H1 (cell line): Measurements from ENCODE around the gene FA2H. TPM values are rescaled to one million over a fixed set of nuclear protein-coding genes. Genes with fewer than 3 reads are reported as not detected.

Source experiments
- CREB1 ChIP-seq: IDR thresholded peaks from 2 replicates; pipeline ENCODE4 v1.6.1; 2012; ENCODE audit warnings: inconsistent platforms
- E2F6 ChIP-seq: IDR thresholded peaks from 2 replicates; pipeline ENCODE4 v1.6.1; 2012; ENCODE audit warnings: inconsistent platforms
- EZH2 ChIP-seq: fragments of 200-600 bp; sonication (generic); IDR thresholded peaks from 2 replicates; pipeline ENCODE4 v1.7.1; 2012; ENCODE audit warnings: low read depth, mild to moderate bottlenecking, moderate library complexity, low read length, inconsistent platforms; ENCODE audit not compliant: severe bottlenecking
- POLR2A ChIP-seq, 2 experiments: IDR thresholded peaks; 1 replicate in 1 of 2; 2 replicates in 1 of 2; pipeline ENCODE4 v1.6.1; 2011; ENCODE audit warnings: low read depth in 2 of 2, low read length in 2 of 2, mild to moderate bottlenecking in 2 of 2; ENCODE audit errors: control extremely low read depth in 1 of 2
- RBBP5 ChIP-seq: IDR thresholded peaks from 2 replicates; pipeline ENCODE4 v1.7.1; 2012; ENCODE audit warnings: low read depth, mild to moderate bottlenecking, inconsistent platforms, low read length, moderate library complexity, borderline replicate concordance
- RFX5 ChIP-seq: IDR thresholded peaks from 2 replicates; pipeline ENCODE4 v1.6.1; 2011; ENCODE audit warnings: low read depth, low read length, improper control_type of control experiment, borderline replicate concordance
- TBP ChIP-seq: IDR thresholded peaks from 2 replicates; pipeline ENCODE4 v1.6.1; 2011; ENCODE audit warnings: low read depth, low read length, improper control_type of control experiment
- TCF12 ChIP-seq: IDR thresholded peaks from 2 replicates; pipeline ENCODE4 v1.6.1; 2011; ENCODE audit warnings: low read depth, mild to moderate bottlenecking, low read length
- ZNF274 ChIP-seq: IDR thresholded peaks from 2 replicates; pipeline ENCODE4 v1.7.0; 2012; ENCODE audit warnings: low read length, borderline replicate concordance; ENCODE audit errors: extremely low read depth
- polyA plus RNA-seq, 7 experiments: library from polyadenylated mRNA; depleted of rRNA in 3 of 7; stranded (reverse) in 5 of 7; unstranded in 2 of 7; fragments of >200 nt in 5 of 7; fragments of 200-250 nt in 2 of 7; gene quantifications; 1 replicate in 5 of 7; 2 replicates in 1 of 7; 4 replicates in 1 of 7; pipeline versions ENCODE4 v1.2.1 to v1.2.3, GENCODE V29; 2011 to 2013; ENCODE audit warnings: missing spikeins in 2 of 7, mixed read lengths in 2 of 7
- total RNA-seq: library from RNA; stranded (reverse); fragmentation: NEBNext Ultra II Directional; extraction: Animal tissue kit (Norgen Biotek cat#: 25700); gene quantifications from 2 replicates; pipeline ENCODE4 v1.2.1, GENCODE V29; 2021

The FA2H gene
- total and polyA plus RNA-seq, 2 of the 8 experiments (the other 6 are each of a cell fraction or from before 2014, with no cell fraction given), result 2.1 to 2.5 TPM

- TF ChIP-seq E2F6 (no peak), TCF12 (no peak), ZNF274 (no peak), RFX5 (no peak), TBP (no peak), CREB1 (no peak), RBBP5 (no peak), EZH2 (no peak), POLR2A (IDR thresholded peaks at IDR 0.05; ENCODE audit: control extremely low read depth in 1 of 2, low read depth in 2 of 2, low read length in 2 of 2) (no peak)
Measured at GRCh38 chr16:74713876-74714275, 60.7 kb downstream of the FA2H start (continued).
